ENCODE measurements around the gene ASCC1. TPM values are rescaled to one million over a fixed set of nuclear protein-coding genes. Genes with fewer than 3 reads are reported as not detected.

ASCC1 gene
- total and polyA plus RNA-seq, 2 donors (not counting 3 experiments of a cell fraction or from before 2014, with no cell fraction given): 16.0 to 24.9 TPM

- Histone ChIP-seq H3K27ac (ENCODE audit: insufficient read depth, low read depth, low read length) (no peak overlapping the region), H3K79me2 (ENCODE audit: control insufficient read depth, insufficient read depth, low read length) (no peaks in the 10 kb centered on the region), H3K36me3 (ENCODE audit: control insufficient read depth in 2 of 2, extremely low read depth in 1 of 2, insufficient read depth in 2 of 2, low read length in 2 of 2) (no peaks in the 10 kb centered on the region), H3K27me3 (ENCODE audit: control insufficient read depth in 2 of 2, insufficient read depth in 2 of 2, low read length in 2 of 2) (no peaks in the 10 kb centered on the region), H3K4me2 (ENCODE audit: insufficient read depth, low read length) (no peak overlapping the region), H3K4me1 (ENCODE audit: control insufficient read depth, extremely low read depth, insufficient read depth, low read length) (no peaks in the 10 kb centered on the region), H4K20me1 (replicated peaks; ENCODE audit: control insufficient read depth, extremely low read depth, insufficient read depth, low read length) (no peaks in the 10 kb centered on the region), H3K9ac (replicated peaks; ENCODE audit: extremely low read depth, insufficient read depth, low read length) (no peak overlapping the region), H3K9me1 (replicated peaks; ENCODE audit: control insufficient read depth, extremely low read depth, insufficient read depth, low read length) (no peaks in the 10 kb centered on the region), H3K9me3 (replicated peaks; ENCODE audit: control insufficient read depth, insufficient read depth, low read length) (no peaks in the 10 kb centered on the region), H2AFZ (ENCODE audit: low read depth, low read length) (no peak overlapping the region), H3K4me3 (replicated peaks in 1 of 3; ENCODE audit: insufficient read depth in 1 of 3, low read depth in 1 of 3, low read length in 3 of 3) (no peak overlapping the region)
- dilution Hi-C loops (cut with MboI; ENCODE audit: extremely low pct_ligation_motif_present, low sequenced_read_pairs) (no loop called here), intact Hi-C loops (cut with micrococcal nuclease) (loop anchor here (1.0 kb wide), 4 partner anchors 95 to 210 kb away; no protein-coding TSS in a partner anchor)
- TF ChIP-seq GATA2 (IDR thresholded peaks at IDR 0.05; ENCODE audit: insufficient read depth, insufficient read length, low read depth, low read length) (no peak), MAX (IDR thresholded peaks at IDR 0.05; ENCODE audit: insufficient read depth, insufficient read length) (no peak), POLR2AphosphoS5 (IDR thresholded peaks at IDR 0.05; ENCODE audit: insufficient read depth, low read depth, low read length) (no peak), JUN (IDR thresholded peaks at IDR 0.05; ENCODE audit: borderline replicate concordance, insufficient read depth, insufficient read length, low read depth) (no peak), MYC (IDR thresholded peaks at IDR 0.05; ENCODE audit: low read depth, low read length) (no peak), POLR2A (IDR thresholded peaks at IDR 0.05; ENCODE audit: low read depth, low read length) (no peak), EZH2 (IDR thresholded peaks at IDR 0.05; ENCODE audit: borderline replicate concordance, low read depth, low read length, severe bottlenecking) (no peak), CTCF (IDR thresholded peaks at IDR 0.05; ENCODE audit: extremely low read depth in 1 of 2, insufficient read depth in 1 of 2, low read depth in 1 of 2, low read length in 2 of 2) (no peak), FOS (IDR thresholded peaks at IDR 0.05; ENCODE audit: borderline replicate concordance, insufficient read depth, low read length) (no peak)
- FAIRE-seq (no peak), DNase-seq (ENCODE audit: low read depth, low spot score) (no peak)
- BruUV-seq (replicated peaks): no TSS peak
- POLR2A ChIA-PET: interaction anchor here (0.5 to 1.0 kb wide), 5 partner anchors 14 to 211 kb away, joined by 3 read pairs; no protein-coding TSS in a partner anchor
- CTCF ChIA-PET: interaction anchor here (0.6 to 8.2 kb wide), 47 partner anchors 9 to 231 kb away, joined by 3 to 193 read pairs (median 7); partner anchors contain the start of genes ANAPC16, ASCC1 and DDIT4
Observed at GRCh38 chr10:72126872-72127232, 89.2 kb downstream of the ASCC1 start.
